GM21423 (cell line): ENCODE measurements around the gene BRD1.
"Not testable (repeated sequence)": the region's sequence is repeated elsewhere in the genome, so short reads cannot be mapped to it uniquely, and the experiment has no call there.

Source experiments
- ATAC-seq: cut with Tn5 transposase; IDR thresholded peaks from one replicate; pipeline ENCODE4 v1.9.1; 2021; ENCODE audit warnings: mild to moderate bottlenecking, moderate library complexity; ENCODE audit not compliant: unreplicated experiment

BRD1 gene

DNA sequence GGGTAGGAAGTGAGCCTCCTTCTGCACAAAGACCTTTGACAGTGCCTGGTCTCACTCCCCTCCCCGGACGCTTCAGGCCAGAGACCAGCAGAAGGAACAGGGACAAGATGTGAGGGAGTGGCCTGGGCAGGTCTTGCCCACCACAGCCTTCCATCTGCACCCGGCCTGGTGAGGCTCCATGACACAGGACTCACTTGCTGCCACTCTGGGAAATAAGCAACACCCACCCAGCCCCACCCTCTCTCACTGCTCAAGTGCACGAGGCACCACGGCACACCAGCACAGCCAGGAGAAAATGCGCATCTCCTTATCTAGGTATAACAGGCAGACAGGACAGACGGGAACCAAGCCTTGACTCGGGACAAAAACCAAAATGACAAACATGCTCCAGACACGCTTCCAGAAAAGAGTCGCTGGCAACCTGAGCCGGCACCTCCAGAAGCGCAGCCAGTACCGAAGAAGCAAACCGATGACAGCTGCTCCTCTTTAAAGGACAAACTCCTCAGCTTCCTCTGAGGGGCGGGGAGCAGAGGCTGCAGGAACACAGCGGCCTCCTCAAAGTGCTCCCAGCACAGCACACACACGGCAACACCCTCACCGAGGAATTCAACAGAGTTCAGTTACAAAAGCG lies 41.7 kb downstream of the BRD1 start:
- ATAC-seq, result no peak

DNA sequence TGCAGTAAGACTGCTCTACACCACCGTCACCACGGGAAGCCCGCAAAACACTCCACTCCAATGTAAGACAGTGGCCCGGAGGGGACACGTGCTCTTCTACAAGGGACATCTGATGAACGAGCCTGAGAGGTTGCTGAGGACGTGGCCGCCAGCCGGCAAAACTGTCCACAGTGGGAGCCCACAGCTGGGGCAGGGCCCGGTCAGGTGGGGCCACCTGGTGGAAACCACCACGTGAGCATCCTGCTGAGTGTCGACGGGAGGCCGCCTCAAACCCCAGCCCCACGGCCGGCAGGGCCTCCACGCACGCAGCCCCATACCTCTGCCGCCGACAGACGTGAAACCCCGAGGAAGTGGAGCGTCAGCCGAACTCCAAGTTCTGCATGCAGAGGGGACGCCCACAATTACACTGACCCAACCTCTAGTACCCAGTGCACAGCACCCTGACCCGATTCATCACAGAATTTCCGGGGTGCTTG lies 42.6 kb downstream of the BRD1 start:
- ATAC-seq, result no peak

DNA sequence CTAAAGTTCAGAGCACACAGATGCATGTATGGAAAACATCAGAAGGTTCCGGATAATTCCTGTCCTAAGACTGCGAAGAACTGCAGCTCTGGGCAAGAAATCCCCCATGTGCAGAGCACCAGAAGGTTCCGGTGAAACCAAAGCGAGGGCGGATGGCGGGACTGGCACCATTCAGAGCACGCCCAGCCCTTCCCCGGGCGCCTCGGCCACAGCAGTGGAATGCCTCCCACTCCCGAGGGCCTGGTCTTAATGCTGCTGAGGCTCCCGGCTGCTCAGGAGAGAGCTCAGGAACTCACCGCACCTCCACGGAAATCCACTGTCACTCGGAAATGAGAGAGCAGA lies 43.1 kb downstream of the BRD1 start:
- ATAC-seq, result no peak

DNA sequence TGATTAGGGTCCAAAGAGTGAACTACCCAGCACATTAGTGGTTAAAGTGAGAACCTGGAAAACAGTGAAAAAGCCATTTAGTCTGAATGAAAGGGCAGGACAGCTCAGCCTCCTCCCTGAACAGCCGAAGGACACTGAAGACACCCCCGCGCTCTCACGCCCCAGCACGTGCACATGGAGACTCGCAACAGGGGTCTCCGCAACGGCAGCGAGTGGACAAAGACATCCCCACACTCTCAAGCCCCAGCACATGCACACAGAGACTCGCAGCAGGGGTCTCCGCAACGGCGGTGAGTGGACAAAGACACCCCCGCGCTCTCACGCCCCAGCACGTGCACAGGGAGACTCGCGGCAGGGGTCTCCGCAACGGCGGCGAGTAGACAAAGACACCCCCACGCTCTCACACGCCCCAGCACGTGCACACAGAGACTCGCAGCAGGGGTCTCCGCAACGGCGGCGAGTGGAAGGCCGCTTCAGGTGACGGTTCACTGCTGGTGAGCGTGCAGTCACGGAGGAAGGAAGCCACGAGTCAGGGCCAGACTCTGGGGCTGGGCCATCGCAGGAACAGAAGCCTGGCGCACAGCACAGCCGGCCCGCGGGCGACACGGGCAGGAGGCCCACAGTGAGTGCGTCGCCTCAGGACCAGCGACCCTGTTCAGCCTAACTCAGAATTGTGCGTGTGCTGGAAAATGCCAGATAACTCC lies 43.6 kb downstream of the BRD1 start:
- no peak for ATAC-seq

DNA sequence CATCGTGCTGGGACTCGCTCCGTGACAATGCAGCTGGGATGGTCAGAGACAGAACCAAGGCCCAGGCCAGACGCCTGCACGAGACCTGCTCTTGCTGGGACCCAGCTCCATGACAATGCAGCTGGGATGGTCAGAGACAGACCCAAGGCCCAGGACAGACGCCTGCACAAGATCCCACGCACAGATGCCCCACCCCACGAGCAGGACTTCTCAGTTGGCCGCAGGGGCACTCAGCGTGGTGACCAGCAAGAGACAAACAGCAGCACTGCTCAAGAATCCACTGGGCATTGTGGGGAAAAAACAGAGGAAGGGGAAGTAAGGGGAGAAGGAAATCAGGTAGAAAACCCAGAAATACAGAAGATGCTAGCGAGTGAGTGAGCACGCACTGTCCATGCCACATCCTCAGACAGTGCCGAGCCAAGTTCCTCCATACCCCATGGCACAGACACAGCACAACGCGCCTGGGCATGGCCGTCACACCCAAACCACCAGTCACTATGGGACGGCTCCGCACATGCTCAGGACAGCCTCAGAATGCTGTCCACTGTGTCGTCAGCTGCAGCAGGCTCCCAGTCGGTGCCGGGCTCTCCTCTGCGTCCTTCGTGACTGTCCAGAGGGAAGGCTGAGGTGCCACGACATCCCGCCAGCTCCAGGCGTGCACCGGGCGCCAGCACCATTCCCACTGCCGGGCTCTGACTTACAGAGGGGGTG lies 44.5 kb downstream of the BRD1 start:
- ATAC-seq, result no peak

DNA sequence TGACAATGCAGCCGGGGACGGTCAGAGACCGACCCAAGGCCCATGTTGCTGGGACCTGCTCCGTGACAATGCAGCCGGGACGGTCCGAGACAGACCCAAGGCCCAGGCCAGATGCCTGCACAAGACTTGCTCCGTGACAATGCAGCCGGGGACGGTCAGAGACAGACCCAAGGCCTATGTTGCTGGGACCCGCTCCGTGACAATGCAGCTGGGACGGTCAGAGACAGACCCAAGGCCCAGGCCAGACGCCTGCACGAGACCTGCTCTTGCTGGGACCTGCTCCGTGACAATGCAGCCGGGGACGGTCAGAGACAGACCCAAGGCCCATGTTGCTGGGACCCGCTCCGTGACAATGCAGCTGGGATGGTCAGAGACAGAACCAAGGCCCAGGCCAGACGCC lies 45.8 kb downstream of the BRD1 start:
- ATAC-seq, result not testable (repeated sequence)

DNA sequence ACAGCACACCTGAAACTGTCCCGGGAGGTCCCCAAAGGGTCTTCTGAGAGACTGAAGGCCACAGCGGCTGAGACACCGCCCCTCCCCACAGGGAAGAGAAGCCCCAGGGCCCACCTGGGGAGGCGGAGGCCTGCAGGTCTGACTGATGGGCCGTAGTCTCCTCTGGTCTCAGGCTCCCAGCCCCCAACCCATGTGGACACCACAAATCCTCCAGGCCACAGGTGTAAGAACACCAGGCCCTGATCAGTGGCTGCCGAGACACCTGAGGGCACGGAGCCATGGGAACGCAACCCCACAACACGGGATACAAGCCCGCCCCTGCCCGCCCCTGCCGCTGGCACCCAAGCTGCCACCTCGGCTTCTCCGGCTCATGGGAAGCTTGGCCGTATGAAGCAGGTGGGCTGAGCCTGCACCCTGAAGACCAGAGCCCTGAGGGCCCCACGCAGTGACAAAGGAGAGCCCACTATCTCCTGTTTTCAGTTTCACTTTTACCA lies 46.3 kb downstream of the BRD1 start:
- no peak for ATAC-seq

DNA sequence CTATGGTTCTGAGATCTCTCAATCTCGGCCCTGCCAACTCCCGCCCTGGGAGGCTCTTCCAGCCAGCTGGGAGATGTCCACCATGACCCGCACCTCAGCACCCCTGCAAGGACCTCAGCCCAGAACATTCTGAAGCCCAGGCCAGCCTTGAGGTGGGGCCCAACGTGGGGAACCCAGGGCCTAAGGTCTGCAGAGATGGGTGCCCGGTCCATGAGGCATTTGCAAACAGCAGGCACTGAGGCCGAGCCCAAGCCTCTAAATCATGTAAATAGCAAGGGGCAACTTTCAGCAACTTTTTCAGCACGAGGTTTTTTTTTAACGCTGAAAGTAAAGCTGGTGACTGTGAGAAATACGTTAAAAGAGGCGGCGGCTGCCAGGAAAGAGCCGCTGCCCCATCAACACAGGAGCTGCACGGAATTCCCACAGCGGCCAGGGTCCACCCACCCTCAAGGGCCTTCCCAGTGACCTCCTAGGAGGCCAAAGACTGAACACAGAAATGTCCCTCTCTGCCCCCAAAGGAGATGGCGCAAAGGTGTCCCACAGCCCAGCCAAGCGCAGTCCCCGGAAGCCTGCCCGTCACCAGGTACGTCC lies 46.9 kb downstream of the BRD1 start:
- no peak for ATAC-seq

DNA sequence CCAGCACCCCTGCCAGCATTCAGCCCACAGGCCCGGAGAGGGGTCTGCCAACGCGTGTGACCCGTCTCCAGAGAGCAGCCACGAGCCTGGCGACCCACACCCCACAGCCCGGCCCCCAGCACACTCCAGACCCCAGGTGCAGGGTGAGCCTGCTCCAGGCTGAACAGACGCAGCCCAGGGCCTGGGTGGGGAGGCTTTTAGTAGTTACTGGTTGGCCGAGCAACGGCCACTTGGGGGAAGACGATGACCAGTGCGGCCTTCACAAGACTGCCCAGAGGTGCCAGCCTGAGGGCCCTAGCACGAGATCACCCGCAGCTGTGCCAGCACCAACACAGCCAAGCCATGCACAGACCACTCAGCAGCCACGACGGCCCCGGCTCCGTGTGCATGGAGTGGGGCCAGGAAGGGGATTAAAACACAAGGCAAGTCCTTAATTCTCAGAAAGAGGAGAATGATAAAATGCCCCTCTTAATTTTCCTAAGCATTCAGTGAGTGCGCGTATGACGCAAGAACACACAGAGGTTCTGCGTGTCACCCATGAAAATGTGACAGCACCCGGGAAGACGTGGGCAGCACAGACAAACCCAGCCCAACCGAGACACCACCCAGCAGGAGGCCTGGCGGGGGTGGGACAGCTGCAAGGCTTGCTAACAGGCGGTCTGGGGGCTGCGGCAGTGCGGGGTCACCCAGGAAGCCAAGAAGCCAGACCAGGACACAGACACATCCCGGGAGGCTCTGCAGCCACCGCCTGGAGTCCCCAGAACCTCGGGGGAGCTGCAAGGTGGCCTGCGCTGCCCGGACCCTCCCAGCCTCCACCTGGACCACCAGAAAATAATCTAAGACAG lies 47.6 kb downstream of the BRD1 start:
- no peak for ATAC-seq

DNA sequence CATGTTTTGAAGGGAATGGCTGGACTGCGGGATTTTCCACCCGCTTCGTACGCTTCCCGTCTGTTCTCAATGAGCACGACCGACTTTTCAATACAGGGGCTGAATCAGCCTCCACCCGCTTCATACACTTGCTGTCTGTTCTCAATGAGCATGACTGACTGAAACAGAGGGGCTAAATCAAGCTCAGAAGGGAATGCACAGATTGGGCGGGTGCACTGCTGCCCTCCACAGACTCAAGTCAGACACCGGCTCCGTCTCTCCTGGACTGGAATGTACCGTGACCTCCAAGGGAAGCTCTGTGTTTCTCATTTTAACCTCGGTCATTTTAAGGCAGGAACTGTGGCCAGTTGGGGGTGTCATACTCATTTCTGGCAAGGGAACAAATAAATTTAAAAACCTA lies 48.5 kb downstream of the BRD1 start:
- no peak for ATAC-seq

DNA sequence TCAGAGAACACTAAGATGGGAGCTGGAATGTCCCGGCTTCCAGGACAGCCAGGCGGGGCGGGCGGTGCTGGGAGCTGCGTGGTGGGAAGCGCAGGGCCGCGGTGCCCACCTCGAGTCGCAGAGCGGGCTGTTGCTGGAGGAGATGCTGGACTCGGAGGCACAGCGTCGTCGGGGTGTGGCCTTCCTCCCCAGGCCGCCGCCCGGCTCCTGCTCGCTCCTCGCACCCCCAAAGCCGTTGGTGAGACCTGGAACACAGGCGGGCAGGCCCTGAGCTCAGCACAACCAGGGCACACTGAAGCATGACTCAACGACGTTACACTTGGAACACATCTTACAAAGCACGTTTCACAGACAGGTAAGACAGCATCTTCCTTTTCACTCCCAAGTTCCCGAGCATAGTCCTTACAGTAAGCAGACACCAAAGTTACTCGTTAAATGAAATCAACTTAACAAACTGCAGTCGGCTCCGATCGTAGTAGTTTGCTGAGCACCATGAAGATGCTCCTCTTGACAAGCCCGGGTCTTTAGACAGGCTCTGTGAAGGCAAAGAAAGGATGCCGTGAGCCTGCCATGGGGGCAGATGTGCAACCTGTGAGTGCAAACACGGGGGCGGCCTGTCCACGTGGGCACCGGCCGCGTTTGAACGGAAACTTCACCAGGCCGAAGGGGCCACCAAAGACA lies 50.0 kb downstream of the BRD1 start:
- ATAC-seq, result no peak

DNA sequence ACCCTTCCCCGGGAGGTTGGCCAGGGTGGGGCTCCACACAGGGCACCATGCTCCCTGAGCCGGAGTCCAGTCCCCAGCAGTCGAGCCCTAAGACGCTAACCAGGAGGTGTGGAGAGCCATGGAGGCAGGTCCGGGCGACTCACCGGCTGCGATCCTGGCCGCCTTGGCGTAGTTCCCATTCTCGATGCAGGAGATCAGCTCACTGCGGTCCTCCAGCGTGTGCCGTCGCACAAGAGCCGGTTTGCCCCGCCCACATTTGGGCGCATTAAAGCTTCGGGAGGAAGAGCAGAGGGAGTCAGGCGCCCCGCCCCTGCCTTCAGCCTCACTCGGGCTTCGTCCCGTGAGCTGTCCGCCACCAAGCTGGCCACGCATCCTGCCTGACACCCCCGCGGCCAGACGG lies 50.8 kb downstream of the BRD1 start:
- no peak for ATAC-seq

DNA sequence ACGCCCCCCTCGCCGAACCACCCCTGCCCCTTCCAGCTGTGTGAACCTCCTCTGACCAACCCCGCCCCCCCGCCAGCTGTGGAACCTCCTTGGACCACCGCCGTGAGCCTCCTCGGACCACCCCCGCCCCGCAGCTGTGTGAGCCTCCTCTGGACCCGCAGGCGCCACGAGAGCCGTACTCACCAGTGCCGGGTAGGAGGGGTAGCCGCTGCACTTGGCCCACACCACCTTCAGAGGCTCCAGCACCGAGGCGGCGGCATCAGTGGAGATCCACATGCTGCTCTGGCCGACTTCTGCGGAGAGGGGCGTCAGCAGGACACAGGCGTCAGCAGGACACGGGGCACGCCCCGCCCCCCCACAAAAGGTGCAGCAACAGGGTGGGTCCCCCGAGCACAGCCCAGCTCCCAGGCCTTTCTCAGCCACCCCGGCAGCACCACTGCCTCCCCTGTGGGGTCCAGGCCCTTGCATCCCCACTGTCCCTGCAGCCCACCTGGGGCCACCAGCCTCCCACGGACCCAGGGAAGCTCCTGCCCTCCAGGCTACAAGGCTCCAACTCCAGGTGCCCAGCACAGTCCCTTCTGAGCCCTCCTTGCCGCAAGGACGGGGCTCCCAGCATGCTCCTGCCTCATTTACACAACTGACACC lies 51.7 kb downstream of the BRD1 start:
- no peak for ATAC-seq

DNA sequence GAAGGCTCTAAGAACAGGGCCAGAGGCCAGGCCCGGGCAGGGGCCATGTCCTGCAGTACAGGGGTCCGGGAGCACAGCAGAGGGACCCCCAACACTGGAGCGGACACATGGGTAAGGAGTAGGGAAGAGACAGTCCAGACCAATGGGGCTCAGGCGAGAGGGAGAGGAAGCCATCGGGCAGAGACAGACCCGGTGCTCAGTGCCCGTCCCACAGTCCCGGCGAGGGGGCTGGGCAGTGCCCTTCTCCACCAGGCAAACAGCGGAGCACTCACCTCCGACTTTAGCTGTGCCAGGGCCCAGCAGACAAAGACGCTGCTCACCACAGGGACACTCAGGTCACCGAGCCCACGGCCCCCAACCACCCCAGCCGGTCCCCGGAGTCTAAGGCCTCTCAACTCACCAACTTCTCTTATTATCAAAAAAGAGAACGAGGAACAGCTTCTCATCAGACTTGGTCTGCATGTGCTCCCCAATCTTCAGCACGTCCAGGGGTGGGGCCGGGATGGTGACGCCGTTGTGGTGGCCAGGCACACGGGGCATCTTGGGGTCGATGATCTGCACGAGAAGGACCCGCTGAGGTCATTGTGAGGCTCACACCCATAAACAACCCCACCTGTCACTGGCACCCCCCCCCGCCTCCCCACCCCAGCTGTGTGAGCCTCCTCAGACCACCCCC lies 52.3 kb downstream of the BRD1 start:
- no peak for ATAC-seq

DNA sequence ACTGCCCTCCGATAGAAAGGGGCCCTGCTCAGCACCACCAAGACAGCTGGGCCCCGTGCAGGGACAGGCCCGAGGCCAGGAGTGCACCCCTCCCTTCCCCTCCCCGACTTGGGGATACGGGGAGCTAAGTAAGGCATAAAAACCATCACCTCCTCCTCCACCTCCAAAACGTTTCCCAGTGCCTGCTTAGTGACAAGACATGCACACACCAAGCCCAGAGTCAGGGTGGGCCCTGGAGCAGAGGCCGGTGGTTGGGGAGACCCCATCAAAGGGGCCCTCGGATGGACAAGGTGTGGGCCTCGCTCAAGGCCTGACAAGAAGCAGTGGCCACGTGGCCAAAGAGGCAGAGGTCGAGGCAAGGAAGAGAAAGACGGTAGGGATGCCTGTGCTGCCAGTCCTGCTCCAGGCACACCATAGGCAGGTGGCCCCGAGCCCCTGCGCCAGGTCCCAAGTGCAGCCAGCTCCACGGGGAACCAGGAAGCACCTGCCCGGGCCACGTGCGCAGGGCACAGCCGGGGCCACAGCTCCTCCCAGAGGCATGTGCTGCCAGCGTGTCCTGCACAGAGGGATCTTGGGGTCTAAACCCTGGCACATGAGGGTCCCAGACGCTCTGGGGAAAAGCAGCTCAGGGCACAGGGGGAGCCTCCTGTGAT lies 53.0 kb downstream of the BRD1 start:
- ATAC-seq, result no peak

DNA sequence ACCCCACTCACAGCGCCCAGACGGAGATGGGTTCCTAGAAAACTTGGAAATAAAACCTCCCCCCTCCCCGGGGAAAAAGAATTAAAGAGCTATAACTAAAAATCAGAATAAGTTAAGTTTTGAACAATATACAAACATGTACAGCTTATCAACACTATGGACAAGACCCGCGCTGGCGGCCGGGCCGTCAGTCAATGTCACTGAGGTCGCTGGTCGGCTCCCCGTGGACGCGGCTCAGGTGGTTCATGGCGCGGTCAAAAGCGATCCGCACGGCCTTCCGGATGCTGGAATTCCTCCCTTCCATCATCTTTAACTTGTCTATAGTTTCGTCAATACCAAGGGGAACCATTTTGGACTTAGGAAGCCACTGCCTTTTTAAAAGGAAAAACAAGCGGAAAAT lies 53.6 kb downstream of the BRD1 start:
- ATAC-seq, result no peak

DNA sequence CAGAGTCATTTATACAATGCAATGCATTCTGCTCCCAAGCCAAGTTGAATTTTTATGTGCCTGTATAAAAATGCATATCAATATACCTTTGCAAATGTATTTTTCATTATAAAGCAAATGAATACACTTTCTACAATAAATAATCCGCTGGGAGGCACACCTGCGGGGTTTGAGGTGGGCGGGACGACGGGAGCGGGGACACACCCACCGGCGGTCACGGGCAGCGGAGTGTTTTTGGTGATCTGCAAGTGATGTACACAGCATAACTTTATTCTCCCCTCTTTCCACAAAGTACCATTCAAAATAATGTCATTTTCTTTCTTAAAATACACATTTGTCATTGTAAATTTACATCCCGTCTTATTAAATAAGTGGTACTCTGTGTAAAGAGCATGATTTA lies 54.1 kb downstream of the BRD1 start:
- no peak for ATAC-seq

DNA sequence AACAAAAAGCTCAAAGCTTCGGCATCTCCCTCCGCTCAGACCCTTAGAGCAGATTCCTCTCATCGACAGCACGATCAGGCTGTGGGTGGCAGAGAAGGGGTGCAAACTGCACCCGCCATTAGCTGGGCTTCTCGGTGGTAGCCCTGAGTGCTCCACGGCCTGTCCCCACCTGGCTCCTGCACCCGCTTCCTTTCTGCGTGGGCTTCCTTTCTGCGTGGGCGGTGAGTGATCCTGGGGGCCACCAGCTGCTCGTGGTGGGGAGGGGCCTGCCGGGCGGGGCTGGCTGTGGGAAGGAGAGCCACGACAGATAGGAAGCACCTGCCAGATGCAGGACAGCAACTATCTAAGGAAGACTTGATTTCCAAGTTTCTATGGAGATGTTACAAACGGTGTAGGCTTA lies 55.0 kb downstream of the BRD1 start:
- no peak for ATAC-seq
